ENCODE data around the gene MACF1. TPM values are rescaled to one million over a fixed set of nuclear protein-coding genes. Genes with fewer than 3 reads are reported as not detected.
A peak's percentile ranks its signal among the peaks of the same experiment; 100 is the strongest.

Gene MACF1
- polyA plus RNA-seq, 1 of the 3 experiments (the other 2 are of a cell fraction), result 37.6 TPM

DNA sequence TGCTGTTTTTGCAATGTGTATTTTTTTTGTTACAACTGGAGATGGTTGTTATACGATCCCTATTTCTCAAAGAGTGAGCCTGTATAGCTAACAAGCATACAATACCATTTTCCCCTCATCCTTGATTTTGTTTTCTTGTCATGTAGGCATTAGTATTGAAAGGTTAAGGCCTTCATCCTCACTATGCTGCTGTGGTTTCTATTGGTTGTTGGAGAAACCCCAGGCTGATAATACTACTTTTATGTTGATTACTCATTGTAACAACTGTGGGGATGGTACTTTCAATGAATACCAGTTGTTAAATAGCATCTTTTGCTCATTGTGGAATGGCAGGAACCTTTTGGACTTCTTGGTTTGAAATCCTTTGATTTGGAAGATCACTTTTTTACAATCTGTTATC, 39.0 kb upstream of the MACF1 start:
- Histone ChIP-seq H3K27me3 (ENCODE audit: insufficient read depth) (no peaks in the 10 kb centered on the region), H3F3A (replicated peaks; ENCODE audit: insufficient read depth) (no peaks in the 10 kb centered on the region), H3K4me3 (ENCODE audit: low read depth in 2 of 2, low read length in 1 of 2) (no peak overlapping the region), H3K79me2 (ENCODE audit: insufficient read depth) (peaks cover 98% of the 10 kb centered on the region), H3K27ac (ENCODE audit: low read depth in 2 of 2, low read length in 1 of 2) (no peak overlapping the region), H3K36me3 (replicated peaks in 1 of 2; ENCODE audit: control insufficient read depth in 1 of 2, insufficient read depth in 2 of 2, low read length in 1 of 2) (no peaks in the 10 kb centered on the region), H4K20me1 (ENCODE audit: insufficient read depth) (peaks cover 31% of the 10 kb centered on the region), H3K9me2 (no peaks in the 10 kb centered on the region), H3K9me3 (no peaks in the 10 kb centered on the region), H3K4me1 (ENCODE audit: control insufficient read depth in 1 of 2, insufficient read depth in 2 of 2, low read depth in 1 of 2, low read length in 1 of 2) (peaks cover 5 to 14% of the 10 kb centered on the region in 2 experiments; a peak in 2 of 4 replicates), H3K9ac (no peak overlapping the region), H3K4me2 (no peak overlapping the region), H2AFZ (ENCODE audit: low read depth) (no peak overlapping the region)
- ChIA-PET CTCF (interaction anchor here (1.0 kb wide), 1 partner anchor 27 kb away, joined by 4 read pairs; no protein-coding TSS in a partner anchor), POLR2A (no interaction called here)
- DNase-seq, result no peak
- TF ChIP-seq NFIC (IDR thresholded peaks at IDR 0.05; ENCODE audit: borderline replicate concordance) (no peak), SIN3A (IDR thresholded peaks at IDR 0.05; ENCODE audit: borderline replicate concordance, low read depth, low read length) (no peak), EP300 (IDR thresholded peaks at IDR 0.05; ENCODE audit: borderline replicate concordance in 1 of 2, low read depth in 1 of 2, low read length in 1 of 2) (no peak)
- WGBS (ENCODE audit: low lambda C conversion rate), result 80% methylated on average over 1 of the region's 1 CpG

DNA sequence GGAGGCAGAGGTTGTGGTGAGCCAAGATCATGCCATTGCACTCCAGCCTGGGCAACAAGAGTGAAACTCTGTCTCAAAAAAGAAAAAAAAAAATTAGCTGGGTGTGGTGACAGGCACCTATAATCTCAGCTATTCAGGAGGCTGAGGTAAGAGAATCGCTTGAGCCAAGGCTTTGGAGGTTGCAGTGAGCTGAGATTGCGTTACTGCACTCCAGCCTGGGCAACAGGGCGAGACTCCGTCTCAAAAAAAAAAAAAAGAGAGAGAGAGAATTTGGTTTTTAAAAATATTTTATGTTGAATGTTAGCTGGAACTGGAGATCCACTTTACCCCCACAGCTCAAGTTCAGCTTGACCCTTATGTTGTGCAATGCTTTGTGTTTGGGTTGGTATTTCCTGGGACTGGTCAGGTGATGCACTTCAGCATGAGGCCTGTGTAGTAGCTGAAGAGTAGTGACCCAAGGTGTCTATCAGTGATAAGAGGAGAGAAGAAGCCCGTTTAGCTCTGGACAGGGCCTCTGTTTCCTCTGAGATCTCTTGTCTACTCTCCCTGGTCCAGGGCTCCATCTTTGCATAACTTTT, 36.8 kb upstream of the MACF1 start:
- Histone ChIP-seq H3K79me2 (ENCODE audit: insufficient read depth) (peaks cover 99% of the 10 kb centered on the region), H3K36me3 (replicated peaks in 1 of 2; ENCODE audit: control insufficient read depth in 1 of 2, insufficient read depth in 2 of 2, low read length in 1 of 2) (no peaks in the 10 kb centered on the region), H3F3A (replicated peaks; ENCODE audit: insufficient read depth) (no peaks in the 10 kb centered on the region), H3K4me3 (ENCODE audit: low read depth in 2 of 2, low read length in 1 of 2) (no peak overlapping the region), H3K9me3 (no peaks in the 10 kb centered on the region), H3K4me2 (no peak overlapping the region), H3K4me1 (ENCODE audit: control insufficient read depth in 1 of 2, insufficient read depth in 2 of 2, low read depth in 1 of 2, low read length in 1 of 2) (peaks cover 10 to 22% of the 10 kb centered on the region in 2 experiments; a peak in 2 of 4 replicates), H3K9ac (no peak overlapping the region), H2AFZ (ENCODE audit: low read depth) (no peak overlapping the region), H3K27me3 (ENCODE audit: insufficient read depth) (no peaks in the 10 kb centered on the region), H3K27ac (ENCODE audit: low read depth in 2 of 2, low read length in 1 of 2) (no peak overlapping the region), H3K9me2 (no peaks in the 10 kb centered on the region), H4K20me1 (ENCODE audit: insufficient read depth) (peaks cover 31% of the 10 kb centered on the region)
- CTCF ChIA-PET, result interaction anchor here (2.1 kb wide), 1 partner anchor 24 kb away, joined by 11 read pairs; no protein-coding TSS in a partner anchor
- POLR2A ChIA-PET, result interaction anchor here (0.6 kb wide), 2 partner anchors 90 to 491 kb away, joined by 3 read pairs; no protein-coding TSS in a partner anchor
- 84% methylated on average over 5 of the region's 5 CpGs for WGBS (ENCODE audit: low lambda C conversion rate)
- TF ChIP-seq MXI1 (IDR thresholded peaks at IDR 0.05; ENCODE audit: low read depth, low read length), result no peak
- TF ChIP-seq SMC3 (IDR thresholded peaks at IDR 0.05; ENCODE audit: low read depth, low read length), result no peak
- TF ChIP-seq, protein P1, sequence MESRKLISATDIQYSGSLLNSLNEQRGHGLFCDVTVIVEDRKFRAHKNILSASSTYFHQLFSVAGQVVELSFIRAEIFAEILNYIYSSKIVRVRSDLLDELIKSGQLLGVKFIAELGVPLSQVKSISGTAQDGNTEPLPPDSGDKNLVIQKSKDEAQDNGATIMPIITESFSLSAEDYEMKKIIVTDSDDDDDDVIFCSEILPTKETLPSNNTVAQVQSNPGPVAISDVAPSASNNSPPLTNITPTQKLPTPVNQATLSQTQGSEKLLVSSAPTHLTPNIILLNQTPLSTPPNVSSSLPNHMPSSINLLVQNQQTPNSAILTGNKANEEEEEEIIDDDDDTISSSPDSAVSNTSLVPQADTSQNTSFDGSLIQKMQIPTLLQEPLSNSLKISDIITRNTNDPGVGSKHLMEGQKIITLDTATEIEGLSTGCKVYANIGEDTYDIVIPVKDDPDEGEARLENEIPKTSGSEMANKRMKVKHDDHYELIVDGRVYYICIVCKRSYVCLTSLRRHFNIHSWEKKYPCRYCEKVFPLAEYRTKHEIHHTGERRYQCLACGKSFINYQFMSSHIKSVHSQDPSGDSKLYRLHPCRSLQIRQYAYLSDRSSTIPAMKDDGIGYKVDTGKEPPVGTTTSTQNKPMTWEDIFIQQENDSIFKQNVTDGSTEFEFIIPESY (IDR thresholded peaks at IDR 0.05; ENCODE audit: borderline replicate concordance, low read depth), result no peak
- no peak for TF ChIP-seq NFIC (IDR thresholded peaks at IDR 0.05; ENCODE audit: borderline replicate concordance)
- TF ChIP-seq, protein P2, sequence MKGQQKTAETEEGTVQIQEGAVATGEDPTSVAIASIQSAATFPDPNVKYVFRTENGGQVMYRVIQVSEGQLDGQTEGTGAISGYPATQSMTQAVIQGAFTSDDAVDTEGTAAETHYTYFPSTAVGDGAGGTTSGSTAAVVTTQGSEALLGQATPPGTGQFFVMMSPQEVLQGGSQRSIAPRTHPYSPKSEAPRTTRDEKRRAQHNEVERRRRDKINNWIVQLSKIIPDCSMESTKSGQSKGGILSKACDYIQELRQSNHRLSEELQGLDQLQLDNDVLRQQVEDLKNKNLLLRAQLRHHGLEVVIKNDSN (IDR thresholded peaks at IDR 0.05; ENCODE audit: borderline replicate concordance, low read depth), result peak; percentile 57; the same call in 1 of the 2 replicates
- DNase-seq, result no peak

All from SK-N-SH (cell line).